OCI-LY7 (cell line): ENCODE measurements around the gene SLC49A4.

Experiments
- CTCF ChIP-seq: fragments of 200-600 bp; sonication (generic); conservative IDR thresholded peaks from 2 replicates; pipeline ENCODE4 v1.5.1; 2014; ENCODE audit warnings: mild to moderate bottlenecking, antibody characterized with exemption, low read length, moderate library complexity, mixed read lengths
- EZH2phosphoT487 ChIP-seq: fragments of 200-600 bp; sonication (generic); IDR thresholded peaks from 2 replicates; pipeline ENCODE4 v1.6.1; 2018; ENCODE audit warnings: low read depth, borderline replicate concordance, mild to moderate bottlenecking, mixed run types, antibody characterized with exemption, low read length, moderate library complexity, mixed read lengths

GRCh38 chr3:122770521-122771202 lies 24.2 kb upstream of the SLC49A4 start:
- TF ChIP-seq CTCF (no peak), EZH2phosphoT487 (no peak)
